Measurements from ENCODE around the gene PDE10A. TPM values are rescaled to one million over a fixed set of nuclear protein-coding genes. Genes with fewer than 3 reads are reported as not detected.

Gene PDE10A
- total and polyA plus RNA-seq, 2 of the 4 experiments (the other 2 are of a cell fraction) = 3.4 to 12.4 TPM

DNA sequence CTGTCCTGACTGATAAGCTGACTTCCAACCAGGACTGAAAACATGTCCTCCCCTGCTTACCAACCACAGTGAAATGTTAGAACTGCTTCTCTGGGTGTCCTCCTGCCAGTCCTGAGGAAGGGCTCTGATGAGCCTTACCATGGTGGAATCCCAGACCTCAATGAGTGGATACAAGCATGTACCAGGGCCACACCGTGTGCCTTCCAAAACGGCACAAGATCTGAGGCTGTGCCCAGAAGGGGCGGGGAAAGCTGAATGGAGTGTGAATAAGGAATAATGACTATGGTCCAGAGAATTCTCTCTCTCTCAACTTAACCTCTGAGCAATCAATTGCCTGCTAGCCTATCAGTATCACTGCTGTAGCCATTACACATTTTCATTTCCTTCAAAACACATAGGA, 51.7 kb downstream of the PDE10A start:
- Histone ChIP-seq H2BK20ac (ENCODE audit: low read depth, low read length) (no peak overlapping the region), H3K4me2 (ENCODE audit: low read depth, low read length) (no peak overlapping the region), H3K4me3 (ENCODE audit: insufficient read depth, low read depth, low read length) (no peak overlapping the region), H2AK9ac (replicated peaks; ENCODE audit: low read depth, low read length, poor library complexity) (no peak overlapping the region), H3K9me3 (ENCODE audit: control insufficient read depth, insufficient read depth, low read length) (no peaks in the 10 kb centered on the region), H3K23ac (ENCODE audit: low read depth, low read length) (no peak overlapping the region; the same call in 1 of the 2 replicates), H3K27me3 (ENCODE audit: control insufficient read depth, insufficient read depth, low read length) (no peaks in the 10 kb centered on the region), H3K4me1 (ENCODE audit: control insufficient read depth, insufficient read depth, low read length) (peaks cover 8% of the 10 kb centered on the region), H2BK15ac (ENCODE audit: low read depth, low read length) (no peak overlapping the region), H2AK5ac (ENCODE audit: low read depth, low read length) (no peak overlapping the region), H4K20me1 (ENCODE audit: insufficient read depth, low read length) (no peaks in the 10 kb centered on the region; the same call in 1 of the 2 replicates), H2BK120ac (ENCODE audit: low read depth, low read length) (no peak overlapping the region), H3K9me1 (ENCODE audit: insufficient read depth, low read length) (peaks cover 6% of the 10 kb centered on the region; the same call in 1 of the 2 replicates), H3K36me3 (ENCODE audit: control insufficient read depth, insufficient read depth, low read length) (no peaks in the 10 kb centered on the region), H2AFZ (replicated peaks; ENCODE audit: low read length, poor library complexity) (no peak overlapping the region), H3K18ac (ENCODE audit: low read depth, low read length) (no peak overlapping the region), H4K5ac (ENCODE audit: low read depth, low read length) (no peak overlapping the region), H3K79me1 (ENCODE audit: low read depth in 1 of 2, low read length in 2 of 2) (peaks cover 6 to 32% of the 10 kb centered on the region in 2 experiments; a peak in 3 of 4 replicates), H3K56ac (ENCODE audit: extremely low read depth, insufficient read depth, low read length) (no peak overlapping the region), H3K27ac (ENCODE audit: insufficient read depth, low read length) (no peak overlapping the region), H3K14ac (replicated peaks; ENCODE audit: low read depth, low read length) (no peak overlapping the region), H4K91ac (ENCODE audit: insufficient read depth, low read depth, low read length) (no peak overlapping the region), H4K8ac (ENCODE audit: low read depth in 2 of 2, low read length in 2 of 2) (no peak overlapping the region), H3K4ac (ENCODE audit: low read depth, low read length) (no peak overlapping the region), H2BK5ac (ENCODE audit: low read depth, low read length, poor library complexity, severe bottlenecking) (no peak overlapping the region), H3K9ac (ENCODE audit: low read depth, low read length) (no peak overlapping the region)
- no peak for TF ChIP-seq RFX5 (IDR thresholded peaks at IDR 0.05; ENCODE audit: low read depth, low read length)
- TF ChIP-seq MAFK (IDR thresholded peaks at IDR 0.05; ENCODE audit: low read depth, low read length) = no peak
- TF ChIP-seq BHLHE40 (IDR thresholded peaks at IDR 0.05; ENCODE audit: low read depth, low read length) = no peak
- TF ChIP-seq, protein P1, sequence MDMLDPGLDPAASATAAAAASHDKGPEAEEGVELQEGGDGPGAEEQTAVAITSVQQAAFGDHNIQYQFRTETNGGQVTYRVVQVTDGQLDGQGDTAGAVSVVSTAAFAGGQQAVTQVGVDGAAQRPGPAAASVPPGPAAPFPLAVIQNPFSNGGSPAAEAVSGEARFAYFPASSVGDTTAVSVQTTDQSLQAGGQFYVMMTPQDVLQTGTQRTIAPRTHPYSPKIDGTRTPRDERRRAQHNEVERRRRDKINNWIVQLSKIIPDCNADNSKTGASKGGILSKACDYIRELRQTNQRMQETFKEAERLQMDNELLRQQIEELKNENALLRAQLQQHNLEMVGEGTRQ (IDR thresholded peaks at IDR 0.05; ENCODE audit: low read depth, low read length) = no peak
- TF ChIP-seq, protein P2, sequence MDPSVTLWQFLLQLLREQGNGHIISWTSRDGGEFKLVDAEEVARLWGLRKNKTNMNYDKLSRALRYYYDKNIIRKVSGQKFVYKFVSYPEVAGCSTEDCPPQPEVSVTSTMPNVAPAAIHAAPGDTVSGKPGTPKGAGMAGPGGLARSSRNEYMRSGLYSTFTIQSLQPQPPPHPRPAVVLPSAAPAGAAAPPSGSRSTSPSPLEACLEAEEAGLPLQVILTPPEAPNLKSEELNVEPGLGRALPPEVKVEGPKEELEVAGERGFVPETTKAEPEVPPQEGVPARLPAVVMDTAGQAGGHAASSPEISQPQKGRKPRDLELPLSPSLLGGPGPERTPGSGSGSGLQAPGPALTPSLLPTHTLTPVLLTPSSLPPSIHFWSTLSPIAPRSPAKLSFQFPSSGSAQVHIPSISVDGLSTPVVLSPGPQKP (IDR thresholded peaks at IDR 0.05; ENCODE audit: borderline replicate concordance, low read depth, low read length) = no peak
- no peak for TF ChIP-seq CHD1 (IDR thresholded peaks at IDR 0.05; ENCODE audit: low read depth, low read length)
- no peak for TF ChIP-seq NFE2L2 (IDR thresholded peaks at IDR 0.05; ENCODE audit: low read depth, low read length)
- TF ChIP-seq CEBPB (IDR thresholded peaks at IDR 0.05; ENCODE audit: low read depth, low read length) = no peak
- TF ChIP-seq POLR2A (IDR thresholded peaks at IDR 0.05; ENCODE audit: low read depth, low read length) = no peak
- BruUV-seq (replicated peaks) = no TSS peak
- no CpG with 5 or more reads among the region's 3 CpGs for WGBS, 2 experiments (ENCODE audit: extremely low coverage in 2 of 2, insufficient read length in 1 of 2)
- ATAC-seq (ENCODE audit: low read depth) = peak; percentile 51
- CTCF ChIA-PET = no interaction called here
- dilution Hi-C loops (cut with HindIII; ENCODE audit: low sequenced_read_pairs, unreplicated experiment) = no loop called here
- POLR2A ChIA-PET (ENCODE audit: unreplicated experiment) = no interaction called here
- intact Hi-C loops (cut with micrococcal nuclease) = no loop called here
- DNase-seq = no peak
- in situ Hi-C loops (cut with MboI; ENCODE audit: low sequenced_read_pairs) = no loop called here
